SK-N-SH (cell line): ENCODE data around the gene ANK3. TPM values are rescaled to one million over a fixed set of nuclear protein-coding genes. Genes with fewer than 3 reads are reported as not detected.
A peak's percentile ranks its signal among the peaks of the same experiment; 100 is the strongest.

Experiments
- CTCF ChIA-PET: fragments of 300-600, 350-600 bp; formaldehyde crosslinking; extraction: SDS; loops from one replicate; lab custom pipeline; 2021; lab: Yijun Ruan, JAX
- POLR2A ChIA-PET: fragments of 350-600 bp; sonication (Branson Sonifier 250); formaldehyde crosslinking; extraction: SDS; loops from one replicate; lab custom pipeline; 2020; ENCODE audit warnings: antibody characterized with exemption, inconsistent platforms; lab: Yijun Ruan, JAX
- DNase-seq: peaks from one replicate; pipeline ENCODE4 v3.0.0; 2012
- H2AFZ ChIP-seq: fragments of 200-600 bp; sonication (generic); 2 replicates; pipeline ENCODE4 v1.8.1; 2016; ENCODE audit warnings: antibody characterized with exemption, mild to moderate bottlenecking, low read depth
- H3F3A ChIP-seq: fragments of 200-600 bp; sonication (generic); replicated peaks from 2 replicates; pipeline ENCODE3; 2016; ENCODE audit warnings: antibody characterized with exemption, mild to moderate bottlenecking; ENCODE audit not compliant: insufficient read depth
- H3K27ac ChIP-seq, 2 experiments: fragments of 200-500 bp in 1 of 2; fragments of 200-600 bp in 1 of 2; sonication (Bioruptor generic) in 1 of 2; sonication (generic), shearing (Covaris generic) in 1 of 2; 2 replicates each; pipeline versions ENCODE4 v1.5.1 to v1.6.1; 2014 to 2016; ENCODE audit warnings: low read depth in 2 of 2, inconsistent platforms in 1 of 2, low read length in 1 of 2, mild to moderate bottlenecking in 1 of 2, mixed read lengths in 1 of 2
- H3K27me3 ChIP-seq: fragments of 200-600 bp; sonication (generic), shearing (Covaris generic); 2 replicates; pipeline ENCODE4 v1.6.1; 2016; ENCODE audit warnings: mixed run types; ENCODE audit not compliant: insufficient read depth
- H3K36me3 ChIP-seq, 2 experiments: fragments of 200-500 bp in 1 of 2; fragments of 200-600 bp in 1 of 2; sonication (Bioruptor generic) in 1 of 2; sonication (generic) in 1 of 2; replicated peaks in 1 of 2; 2 replicates each; pipeline versions ENCODE3 to v1.5.1; 2014 to 2016; ENCODE audit warnings: low read length in 1 of 2, mild to moderate bottlenecking in 1 of 2; ENCODE audit not compliant: insufficient read depth in 2 of 2, control insufficient read depth in 1 of 2
- H3K4me1 ChIP-seq, 2 experiments: fragments of 200-500 bp in 1 of 2; fragments of 200-600 bp in 1 of 2; sonication (Bioruptor generic) in 1 of 2; sonication (generic), shearing (Covaris generic) in 1 of 2; 2 replicates each; pipeline versions ENCODE4 v1.5.1 to v1.6.1; 2014 to 2016; ENCODE audit warnings: low read depth in 1 of 2, low read length in 1 of 2, mixed run types in 1 of 2; ENCODE audit not compliant: insufficient read depth in 2 of 2, control insufficient read depth in 1 of 2
- H3K4me2 ChIP-seq: fragments of 200-600 bp; sonication (generic), shearing (Covaris generic); 2 replicates; pipeline ENCODE4 v1.6.1; 2017; ENCODE audit warnings: mixed run types
- H3K4me3 ChIP-seq, 2 experiments: fragments of 200-500 bp in 1 of 2; fragments of 200-600 bp in 1 of 2; sonication (Bioruptor generic) in 1 of 2; sonication (generic), shearing (Covaris generic) in 1 of 2; 2 replicates each; pipeline versions ENCODE4 v1.5.1 to v1.8.1; 2014 to 2016; ENCODE audit warnings: low read depth in 2 of 2, inconsistent platforms in 1 of 2, low read length in 1 of 2, mild to moderate bottlenecking in 1 of 2, mixed read lengths in 1 of 2, moderate library complexity in 1 of 2
- H3K79me2 ChIP-seq: fragments of 200-600 bp; sonication (generic); 2 replicates; pipeline ENCODE4 v1.8.1; 2017; ENCODE audit warnings: mild to moderate bottlenecking; ENCODE audit not compliant: insufficient read depth
- H3K9ac ChIP-seq: fragments of 200-600 bp; sonication (generic); 2 replicates; pipeline ENCODE4 v1.6.1; 2017; ENCODE audit warnings: mixed run types
- H3K9me2 ChIP-seq: fragments of 200-600 bp; sonication (generic); 2 replicates; pipeline ENCODE4 v1.6.1; 2017; ENCODE audit warnings: mixed run types
- H3K9me3 ChIP-seq: fragments of 200-600 bp; sonication (generic); 2 replicates; pipeline ENCODE4 v1.6.1; 2017; ENCODE audit warnings: mixed run types, mild to moderate bottlenecking, moderate library complexity
- H4K20me1 ChIP-seq: fragments of 200-600 bp; sonication (generic); 2 replicates; pipeline ENCODE4 v1.6.1; 2017; ENCODE audit warnings: mild to moderate bottlenecking, mixed run types; ENCODE audit not compliant: insufficient read depth
- CHD2 ChIP-seq: fragments of 150-350 bp; IDR thresholded peaks from 2 replicates; pipeline ENCODE4 v1.6.1; 2018; ENCODE audit warnings: low read length; ENCODE audit not compliant: partially characterized antibody
- EZH2phosphoT487 ChIP-seq: fragments of 200-600 bp; sonication (generic); IDR thresholded peaks from 2 replicates; pipeline ENCODE4 v1.6.1; 2017; ENCODE audit warnings: low read depth, mixed run types, mild to moderate bottlenecking, antibody characterized with exemption, moderate library complexity, borderline replicate concordance
- GATA2 ChIP-seq: sonication (generic); formaldehyde crosslinking; IDR thresholded peaks from 2 replicates; pipeline ENCODE4 v1.5.0; 2020; ENCODE audit warnings: mild to moderate bottlenecking, missing genetic modification reagents
- MEF2A ChIP-seq: IDR thresholded peaks from 2 replicates; pipeline ENCODE4 v1.4.0; 2012; ENCODE audit warnings: low read depth, borderline replicate concordance
- MXI1 ChIP-seq: IDR thresholded peaks from 2 replicates; pipeline ENCODE4 v1.6.1; 2012; ENCODE audit warnings: mild to moderate bottlenecking, low read depth, low read length, improper control_type of control experiment
- RAD21 ChIP-seq: IDR thresholded peaks from 2 replicates; pipeline ENCODE4 v1.6.1; 2012; ENCODE audit warnings: mild to moderate bottlenecking, low read length
- RCOR1 ChIP-seq: fragments of 150-350 bp; IDR thresholded peaks from 2 replicates; pipeline ENCODE4 v1.6.1; 2017; ENCODE audit warnings: antibody characterized with exemption, low read length
- SIN3A ChIP-seq: IDR thresholded peaks from 2 replicates; pipeline ENCODE4 v1.6.1; 2012; ENCODE audit warnings: low read depth, mild to moderate bottlenecking, low read length, moderate library complexity, borderline replicate concordance
- SMC3 ChIP-seq: IDR thresholded peaks from 2 replicates; pipeline ENCODE4 v1.6.1; 2012; ENCODE audit warnings: low read depth, low read length, improper control_type of control experiment
- TCF12 ChIP-seq: IDR thresholded peaks from 2 replicates; pipeline ENCODE4 v1.4.0; 2012
- WGBS: methylation state at CpG from one replicate; pipeline ENCODE4 v1.1.6; 2017; ENCODE audit warnings: low lambda C conversion rate; 5-methylcytosine and 5-hydroxymethylcytosine counted together
- polyA plus RNA-seq, 3 experiments: library from polyadenylated mRNA; depleted of rRNA; stranded (reverse); fragments of >200 nt; gene quantifications; 2 replicates each; pipeline ENCODE4 v1.2.3, GENCODE V29; 2012
- TF ChIP-seq, protein P1 (sequence below): IDR thresholded peaks from 2 replicates; pipeline ENCODE4 v1.4.0; 2012; ENCODE audit warnings: low read depth, borderline replicate concordance
- TF ChIP-seq, protein P2 (sequence below): fragments of 200-600 bp; sonication (generic); IDR thresholded peaks from 2 replicates; pipeline ENCODE4 v1.6.1; 2017; ENCODE audit warnings: antibody characterized with exemption, mild to moderate bottlenecking, moderate library complexity
- TF ChIP-seq, protein P3 (sequence below): IDR thresholded peaks from 2 replicates; pipeline ENCODE4 v1.4.0; 2012; ENCODE audit warnings: low read depth, borderline replicate concordance
- TF ChIP-seq, protein P4 (sequence below): IDR thresholded peaks from 2 replicates; pipeline ENCODE4 v1.6.1; 2012; ENCODE audit warnings: mild to moderate bottlenecking, low read depth, low read length, moderate library complexity

Gene ANK3
- polyA plus RNA-seq, 1 of the 3 experiments (the other 2 are of a cell fraction) = 10.0 TPM

DNA sequence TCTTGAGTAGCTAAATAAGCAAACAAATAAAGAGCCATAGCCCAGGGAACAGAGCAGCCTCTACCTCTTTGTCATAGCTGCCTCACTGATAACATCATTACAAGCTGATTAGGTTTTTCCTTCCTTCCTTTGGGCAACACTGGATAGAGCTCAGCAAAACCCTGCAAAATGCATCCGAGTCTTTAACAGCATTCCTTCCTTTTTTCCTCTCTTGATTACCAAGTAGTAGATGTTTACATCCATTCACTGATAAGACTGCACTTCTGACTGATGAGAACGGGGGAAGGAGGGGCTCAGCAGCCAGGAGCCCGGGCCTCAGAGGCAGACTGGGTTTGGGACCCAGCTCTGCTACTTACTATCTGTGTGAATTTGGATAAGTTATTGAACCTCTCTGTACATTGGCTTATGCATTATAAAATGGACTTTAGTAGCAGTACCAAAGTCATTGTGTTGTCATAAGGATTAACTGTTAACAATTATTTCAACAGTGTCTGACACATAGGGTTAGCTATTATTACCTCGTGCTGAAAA lies 214.2 kb downstream of the ANK3 start:
- H3K9ac ChIP-seq = no peak overlapping the region
- DNase-seq = peak; percentile 16
- no peaks in the 10 kb centered on the region for H3K9me3 ChIP-seq
- no peaks in the 10 kb centered on the region for H3K9me2 ChIP-seq
- whole genome bisulfite sequencing = 36% methylated on average over 4 of the region's 4 CpGs
- H3K4me1 ChIP-seq = peaks cover 0 to 3% of the 10 kb centered on the region in 2 experiments; a peak in 2 of 4 replicates
- ChIA-PET POLR2A (no interaction called here), CTCF (interaction anchor here (1.1 to 1.9 kb wide), 2 partner anchors 33 to 549 kb away, joined by 3 to 7 read pairs; no protein-coding TSS in a partner anchor)
- H3K36me3 ChIP-seq = peaks cover 3% of the 10 kb centered on the region in 2 experiments
- no peak overlapping the region for H3K4me3 ChIP-seq
- H4K20me1 ChIP-seq = no peaks in the 10 kb centered on the region
- no peak overlapping the region for H2AFZ ChIP-seq
- H3K27ac ChIP-seq = no peak overlapping the region
- TF ChIP-seq RCOR1 (no peak), GATA2 (CRISPR knock-in tag) (peak; percentile 64), RAD21 (no peak), SIN3A (no peak), EZH2phosphoT487 (no peak)
- TF ChIP-seq, protein P1, sequence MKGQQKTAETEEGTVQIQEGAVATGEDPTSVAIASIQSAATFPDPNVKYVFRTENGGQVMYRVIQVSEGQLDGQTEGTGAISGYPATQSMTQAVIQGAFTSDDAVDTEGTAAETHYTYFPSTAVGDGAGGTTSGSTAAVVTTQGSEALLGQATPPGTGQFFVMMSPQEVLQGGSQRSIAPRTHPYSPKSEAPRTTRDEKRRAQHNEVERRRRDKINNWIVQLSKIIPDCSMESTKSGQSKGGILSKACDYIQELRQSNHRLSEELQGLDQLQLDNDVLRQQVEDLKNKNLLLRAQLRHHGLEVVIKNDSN = no peak
- TF ChIP-seq, protein P2, sequence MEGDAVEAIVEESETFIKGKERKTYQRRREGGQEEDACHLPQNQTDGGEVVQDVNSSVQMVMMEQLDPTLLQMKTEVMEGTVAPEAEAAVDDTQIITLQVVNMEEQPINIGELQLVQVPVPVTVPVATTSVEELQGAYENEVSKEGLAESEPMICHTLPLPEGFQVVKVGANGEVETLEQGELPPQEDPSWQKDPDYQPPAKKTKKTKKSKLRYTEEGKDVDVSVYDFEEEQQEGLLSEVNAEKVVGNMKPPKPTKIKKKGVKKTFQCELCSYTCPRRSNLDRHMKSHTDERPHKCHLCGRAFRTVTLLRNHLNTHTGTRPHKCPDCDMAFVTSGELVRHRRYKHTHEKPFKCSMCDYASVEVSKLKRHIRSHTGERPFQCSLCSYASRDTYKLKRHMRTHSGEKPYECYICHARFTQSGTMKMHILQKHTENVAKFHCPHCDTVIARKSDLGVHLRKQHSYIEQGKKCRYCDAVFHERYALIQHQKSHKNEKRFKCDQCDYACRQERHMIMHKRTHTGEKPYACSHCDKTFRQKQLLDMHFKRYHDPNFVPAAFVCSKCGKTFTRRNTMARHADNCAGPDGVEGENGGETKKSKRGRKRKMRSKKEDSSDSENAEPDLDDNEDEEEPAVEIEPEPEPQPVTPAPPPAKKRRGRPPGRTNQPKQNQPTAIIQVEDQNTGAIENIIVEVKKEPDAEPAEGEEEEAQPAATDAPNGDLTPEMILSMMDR = no peak
- TF ChIP-seq, protein P3, sequence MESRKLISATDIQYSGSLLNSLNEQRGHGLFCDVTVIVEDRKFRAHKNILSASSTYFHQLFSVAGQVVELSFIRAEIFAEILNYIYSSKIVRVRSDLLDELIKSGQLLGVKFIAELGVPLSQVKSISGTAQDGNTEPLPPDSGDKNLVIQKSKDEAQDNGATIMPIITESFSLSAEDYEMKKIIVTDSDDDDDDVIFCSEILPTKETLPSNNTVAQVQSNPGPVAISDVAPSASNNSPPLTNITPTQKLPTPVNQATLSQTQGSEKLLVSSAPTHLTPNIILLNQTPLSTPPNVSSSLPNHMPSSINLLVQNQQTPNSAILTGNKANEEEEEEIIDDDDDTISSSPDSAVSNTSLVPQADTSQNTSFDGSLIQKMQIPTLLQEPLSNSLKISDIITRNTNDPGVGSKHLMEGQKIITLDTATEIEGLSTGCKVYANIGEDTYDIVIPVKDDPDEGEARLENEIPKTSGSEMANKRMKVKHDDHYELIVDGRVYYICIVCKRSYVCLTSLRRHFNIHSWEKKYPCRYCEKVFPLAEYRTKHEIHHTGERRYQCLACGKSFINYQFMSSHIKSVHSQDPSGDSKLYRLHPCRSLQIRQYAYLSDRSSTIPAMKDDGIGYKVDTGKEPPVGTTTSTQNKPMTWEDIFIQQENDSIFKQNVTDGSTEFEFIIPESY = no peak
- H3K4me2 ChIP-seq = no peak overlapping the region
- H3F3A ChIP-seq = peaks cover 6% of the 10 kb centered on the region
- no peaks in the 10 kb centered on the region for H3K27me3 ChIP-seq
- no peaks in the 10 kb centered on the region for H3K79me2 ChIP-seq

DNA sequence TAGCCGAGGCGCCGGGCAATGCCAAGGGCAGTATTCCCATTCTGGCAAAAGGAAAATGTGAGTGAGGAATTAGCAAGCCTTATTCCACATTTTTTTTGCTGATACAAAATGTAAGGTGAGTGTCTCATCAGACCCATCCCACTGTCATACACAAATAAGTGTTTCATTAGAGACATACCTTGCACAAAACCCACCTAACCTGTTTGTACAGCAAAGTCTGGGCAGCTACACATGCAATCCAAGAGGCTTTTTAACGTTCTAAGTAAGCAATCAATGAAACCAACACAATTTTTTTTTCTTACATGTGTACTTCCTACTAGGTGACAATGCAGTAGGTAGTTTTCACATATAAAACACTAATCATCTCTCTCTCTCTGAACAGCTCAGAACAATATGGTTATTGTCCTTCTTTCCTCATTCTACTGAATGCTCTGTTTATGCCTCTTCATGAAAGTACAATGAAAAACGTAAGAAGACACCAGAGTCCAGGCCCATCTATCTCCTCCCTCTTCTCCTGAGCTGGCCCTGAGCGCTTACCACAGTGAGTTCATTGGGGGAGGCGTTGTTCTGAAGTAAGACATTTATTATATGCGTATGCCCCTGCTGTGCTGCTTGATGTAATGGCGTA lies 217.2 kb downstream of the ANK3 start:
- no peak for DNase-seq
- H3K36me3 ChIP-seq = peaks cover 3% of the 10 kb centered on the region in 2 experiments
- H3K4me3 ChIP-seq = no peak overlapping the region
- no peaks in the 10 kb centered on the region for H4K20me1 ChIP-seq
- H3K4me2 ChIP-seq = no peak overlapping the region
- CTCF ChIA-PET = interaction anchor here (0.7 kb wide), 1 partner anchor 58 kb away, joined by 3 read pairs; no protein-coding TSS in a partner anchor
- peaks cover 6% of the 10 kb centered on the region for H3F3A ChIP-seq
- POLR2A ChIA-PET = no interaction called here
- no peak overlapping the region for H2AFZ ChIP-seq
- H3K9me2 ChIP-seq = no peaks in the 10 kb centered on the region
- no peaks in the 10 kb centered on the region for H3K9me3 ChIP-seq
- no peak overlapping the region for H3K9ac ChIP-seq
- no peaks in the 10 kb centered on the region for H3K79me2 ChIP-seq
- no peaks in the 10 kb centered on the region for H3K27me3 ChIP-seq
- peaks cover 0 to 3% of the 10 kb centered on the region in 2 experiments; a peak in 2 of 4 replicates for H3K4me1 ChIP-seq
- H3K27ac ChIP-seq = no peak overlapping the region
- WGBS = 91% methylated on average over 9 of the region's 9 CpGs
- TF ChIP-seq MEF2A = no peak
- TF ChIP-seq RAD21 = no peak
- no peak for TF ChIP-seq SMC3
- no peak for TF ChIP-seq TCF12
- TF ChIP-seq CHD2 = no peak
- TF ChIP-seq, protein P3 = no peak
- TF ChIP-seq, protein P4, sequence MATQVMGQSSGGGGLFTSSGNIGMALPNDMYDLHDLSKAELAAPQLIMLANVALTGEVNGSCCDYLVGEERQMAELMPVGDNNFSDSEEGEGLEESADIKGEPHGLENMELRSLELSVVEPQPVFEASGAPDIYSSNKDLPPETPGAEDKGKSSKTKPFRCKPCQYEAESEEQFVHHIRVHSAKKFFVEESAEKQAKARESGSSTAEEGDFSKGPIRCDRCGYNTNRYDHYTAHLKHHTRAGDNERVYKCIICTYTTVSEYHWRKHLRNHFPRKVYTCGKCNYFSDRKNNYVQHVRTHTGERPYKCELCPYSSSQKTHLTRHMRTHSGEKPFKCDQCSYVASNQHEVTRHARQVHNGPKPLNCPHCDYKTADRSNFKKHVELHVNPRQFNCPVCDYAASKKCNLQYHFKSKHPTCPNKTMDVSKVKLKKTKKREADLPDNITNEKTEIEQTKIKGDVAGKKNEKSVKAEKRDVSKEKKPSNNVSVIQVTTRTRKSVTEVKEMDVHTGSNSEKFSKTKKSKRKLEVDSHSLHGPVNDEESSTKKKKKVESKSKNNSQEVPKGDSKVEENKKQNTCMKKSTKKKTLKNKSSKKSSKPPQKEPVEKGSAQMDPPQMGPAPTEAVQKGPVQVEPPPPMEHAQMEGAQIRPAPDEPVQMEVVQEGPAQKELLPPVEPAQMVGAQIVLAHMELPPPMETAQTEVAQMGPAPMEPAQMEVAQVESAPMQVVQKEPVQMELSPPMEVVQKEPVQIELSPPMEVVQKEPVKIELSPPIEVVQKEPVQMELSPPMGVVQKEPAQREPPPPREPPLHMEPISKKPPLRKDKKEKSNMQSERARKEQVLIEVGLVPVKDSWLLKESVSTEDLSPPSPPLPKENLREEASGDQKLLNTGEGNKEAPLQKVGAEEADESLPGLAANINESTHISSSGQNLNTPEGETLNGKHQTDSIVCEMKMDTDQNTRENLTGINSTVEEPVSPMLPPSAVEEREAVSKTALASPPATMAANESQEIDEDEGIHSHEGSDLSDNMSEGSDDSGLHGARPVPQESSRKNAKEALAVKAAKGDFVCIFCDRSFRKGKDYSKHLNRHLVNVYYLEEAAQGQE = no peak
- TF ChIP-seq MXI1 = no peak
